Frontal cortex (tissue), 4 donors: Measurements from ENCODE around the gene NAALADL2. TPM values are rescaled to one million over a fixed set of nuclear protein-coding genes. Genes with fewer than 3 reads are reported as not detected.
"Not testable (repeated sequence)": the region's sequence is repeated elsewhere in the genome, so short reads cannot be mapped to it uniquely, and the experiment has no call there.

Source experiments
- DNase-seq, 2 donors: peaks; one replicate each; pipeline ENCODE4 v3.0.0; 2012; ENCODE audit warnings: low spot score in 2 of 2
- FAIRE-seq: peaks from 2 replicates; lab custom pipeline; 2012; peaks lifted over from hg19 to GRCh38; lab: Jason Lieb, UNC
- total RNA-seq: library from RNA; depleted of rRNA; stranded (reverse); fragments of >200 nt; gene quantifications from one replicate; pipeline ENCODE4 v1.2.3, GENCODE V29; 2014
- donor health status: control.
- donor health status: control.
- donor health status: control.

The NAALADL2 gene
- total RNA-seq, 1 donor from 2014 or later, result 4.9 TPM

DNA sequence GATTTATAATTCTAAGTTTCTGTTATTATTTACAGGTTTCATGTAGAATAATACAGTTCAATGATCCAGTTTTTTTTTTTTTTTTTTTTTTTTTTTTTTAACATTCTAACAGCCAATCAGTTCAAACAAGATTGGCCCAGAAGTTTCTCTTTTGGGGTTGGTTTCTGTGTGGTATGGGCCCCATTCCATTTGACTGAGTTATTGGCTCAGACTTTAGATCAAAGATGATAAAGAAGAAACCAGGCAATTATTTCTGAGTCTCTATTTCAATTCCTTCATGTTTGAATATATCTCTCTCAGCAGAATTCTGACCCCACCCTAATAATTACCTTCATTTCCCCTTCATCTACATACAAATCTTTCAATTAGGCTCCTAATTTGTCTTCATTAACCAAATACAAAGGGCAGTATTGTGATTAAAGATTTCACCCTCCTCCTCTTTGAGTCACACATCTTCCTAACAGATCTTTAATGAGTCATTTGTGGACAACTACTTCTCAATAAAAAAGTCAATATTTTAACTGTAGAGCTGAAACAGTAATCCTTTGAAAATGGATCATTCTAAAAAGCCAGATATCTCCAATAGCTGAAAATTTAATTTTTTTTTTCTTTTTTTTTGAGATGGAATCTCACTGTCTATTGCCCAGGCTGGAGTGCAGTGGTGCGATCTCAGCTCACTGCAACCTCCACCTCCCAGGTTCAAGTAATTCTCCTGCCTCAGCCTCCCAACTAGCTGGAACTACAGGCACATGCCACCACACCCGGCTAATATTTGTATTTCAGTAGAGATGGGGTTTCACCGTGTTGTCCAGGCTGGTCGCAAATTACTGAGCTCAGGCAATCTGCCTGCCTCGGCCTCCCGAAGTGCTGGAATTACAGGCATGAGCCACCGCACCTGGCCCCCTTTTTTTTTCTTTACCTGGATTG, 878.8 kb downstream of the NAALADL2 start:
- DNase-seq (no peak), FAIRE-seq (no peak)

DNA sequence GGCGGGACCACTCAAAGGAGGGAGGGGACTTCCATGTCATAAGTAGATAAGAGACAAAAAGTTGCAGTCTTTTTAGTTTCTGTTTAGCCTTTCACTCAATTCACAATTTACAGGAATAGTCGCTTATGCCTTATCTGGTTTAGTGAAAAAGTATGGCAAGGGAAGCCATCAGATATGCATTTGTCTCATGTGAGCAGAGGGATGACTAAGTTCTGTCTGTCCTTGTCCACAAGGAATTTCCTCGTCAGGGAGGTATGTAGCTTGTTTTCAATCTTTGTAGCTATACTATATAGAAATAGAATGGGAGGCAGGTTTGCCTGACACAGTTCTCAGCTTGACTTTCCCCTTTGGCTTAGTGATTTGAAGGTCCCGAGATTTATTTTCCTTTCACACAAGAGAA, 882.8 kb downstream of the NAALADL2 start:
- no peak for FAIRE-seq
- no peak for DNase-seq

DNA sequence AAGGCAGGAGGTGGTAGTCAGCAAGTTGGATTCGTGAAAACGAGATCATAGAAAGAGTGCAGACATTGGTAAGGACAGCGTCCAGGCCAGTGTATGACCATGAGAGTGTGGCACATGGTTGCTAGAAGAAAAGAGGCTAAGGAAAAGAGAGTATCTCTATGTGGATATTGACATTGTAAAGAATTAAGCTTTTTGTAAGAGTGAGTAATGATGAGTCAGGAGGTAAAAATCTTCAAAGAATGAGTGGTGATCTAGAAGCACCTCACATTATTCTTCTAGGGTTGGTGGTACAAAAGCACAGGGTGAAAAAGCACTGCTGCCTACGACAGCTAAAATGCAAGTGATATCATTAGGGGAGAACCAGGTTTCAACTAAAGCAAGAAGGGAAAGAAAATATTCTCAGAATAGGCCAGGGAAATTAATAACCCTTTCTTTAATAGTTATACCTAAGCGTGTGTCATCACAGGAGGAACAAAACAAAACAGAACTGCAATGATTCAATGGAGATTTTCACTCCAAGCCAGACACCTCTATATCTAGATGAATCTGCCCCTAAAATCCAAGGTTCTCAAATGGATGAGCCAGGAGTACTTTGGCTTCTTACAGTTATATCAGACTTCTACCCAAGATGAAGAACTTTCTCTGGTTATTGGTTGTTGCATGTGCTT, 884.7 kb downstream of the NAALADL2 start:
- no peak for DNase-seq
- FAIRE-seq, result no peak

DNA sequence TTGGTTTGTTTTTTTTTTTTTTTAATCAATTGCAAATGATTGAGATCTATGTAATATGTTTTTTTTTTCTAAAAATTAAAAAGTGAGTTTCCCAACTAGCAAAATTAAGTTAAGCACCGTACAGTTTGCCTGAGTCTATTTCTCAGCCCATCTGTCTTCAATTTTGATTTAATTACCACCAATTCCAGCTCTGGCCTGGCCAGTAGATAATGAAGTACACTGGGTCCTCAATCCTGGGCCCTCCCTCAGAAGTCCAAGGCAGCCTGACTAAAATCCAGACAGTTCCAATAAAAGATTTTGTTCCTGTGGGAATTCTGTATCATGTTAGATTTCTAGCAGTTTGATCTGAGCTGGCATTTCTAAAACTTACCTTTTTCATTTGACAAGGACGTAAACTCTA, 887.2 kb downstream of the NAALADL2 start:
- FAIRE-seq, result no peak
- no peak for DNase-seq

DNA sequence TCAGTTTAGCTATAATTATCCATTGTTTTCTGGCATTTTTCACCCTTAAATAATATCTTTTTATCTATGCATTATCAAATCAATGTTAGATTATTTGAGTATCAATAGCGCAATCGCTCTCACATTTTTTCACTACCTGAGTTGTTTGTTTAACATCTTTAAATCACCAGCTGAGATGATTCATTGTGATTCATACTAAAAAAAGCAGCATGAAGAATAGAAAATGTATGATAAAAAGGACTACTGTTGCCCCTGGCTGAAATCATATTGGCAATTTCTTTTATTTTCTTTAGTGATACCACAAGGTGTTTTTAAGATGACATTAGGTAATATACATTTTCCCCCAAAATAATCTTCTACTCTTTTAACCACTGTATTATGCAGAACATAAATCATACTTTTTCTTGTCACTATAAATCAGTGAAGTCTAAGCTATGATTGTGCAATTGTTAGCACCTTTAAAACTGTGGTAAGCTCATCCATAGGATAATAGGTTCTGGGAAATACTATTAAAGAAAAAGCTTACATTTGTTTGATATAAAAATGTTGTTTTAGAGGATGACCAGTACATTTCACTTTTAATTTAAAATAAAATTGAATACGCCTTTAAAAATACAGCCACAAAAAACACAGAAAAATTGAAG, 889.1 kb downstream of the NAALADL2 start:
- DNase-seq, result no peak
- FAIRE-seq, result no peak

DNA sequence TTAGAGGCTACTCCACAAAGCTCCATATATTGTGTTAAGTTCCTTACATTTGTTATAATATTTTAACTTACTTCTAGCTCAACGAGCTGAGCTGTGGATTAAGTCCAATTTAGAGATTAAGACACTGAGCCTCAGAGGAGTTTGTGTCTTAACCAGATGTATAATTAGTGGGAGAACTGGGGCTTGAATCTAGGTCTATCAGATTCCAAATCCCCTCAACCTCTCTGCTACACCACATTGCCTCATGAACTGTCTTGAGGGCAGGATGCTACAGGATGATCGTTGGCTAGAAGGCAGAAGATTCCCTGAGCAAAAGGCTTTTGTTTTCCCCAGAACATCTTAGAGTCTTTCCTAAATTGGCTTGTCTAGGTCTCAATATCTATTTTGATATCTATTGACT, 890.8 kb downstream of the NAALADL2 start:
- FAIRE-seq (no peak), DNase-seq (no peak)

DNA sequence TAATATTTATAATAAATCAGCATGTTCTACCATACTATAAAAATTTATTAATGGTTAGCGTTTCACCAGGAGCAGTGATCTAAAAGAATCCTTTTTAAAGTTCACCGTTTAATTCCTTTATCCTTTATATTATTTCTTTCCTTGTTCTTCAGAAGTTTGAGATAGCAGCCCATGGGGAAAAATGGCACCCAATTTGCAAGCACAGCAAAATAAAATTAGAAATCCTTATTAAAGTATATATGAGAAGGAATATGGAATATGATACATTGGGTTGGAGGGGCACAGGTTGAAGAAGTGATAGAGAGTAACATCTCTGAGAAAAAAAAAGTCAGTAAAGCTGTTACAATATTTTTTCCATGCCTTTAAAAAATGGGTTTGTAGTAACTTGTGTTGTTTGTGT, 892.0 kb downstream of the NAALADL2 start:
- FAIRE-seq (no peak), DNase-seq (no peak)

DNA sequence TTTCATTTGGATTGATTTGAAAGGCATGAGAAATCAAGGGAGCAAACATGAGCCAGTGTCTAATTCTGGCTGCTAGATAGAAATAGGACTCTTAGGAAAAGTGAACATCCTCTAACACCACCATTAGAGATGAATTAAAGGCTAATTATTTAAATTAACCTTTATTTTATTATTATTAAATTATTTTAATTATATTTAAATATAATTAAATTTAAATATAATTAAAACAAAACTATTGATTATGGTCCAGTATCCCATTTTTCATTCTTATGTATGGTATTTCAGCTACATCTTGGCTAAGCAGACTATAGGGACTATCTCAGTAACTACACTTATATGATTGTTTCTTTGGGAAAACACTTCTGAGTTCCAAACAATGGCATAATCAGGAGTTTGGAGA, 904.8 kb downstream of the NAALADL2 start:
- no peak for FAIRE-seq

DNA sequence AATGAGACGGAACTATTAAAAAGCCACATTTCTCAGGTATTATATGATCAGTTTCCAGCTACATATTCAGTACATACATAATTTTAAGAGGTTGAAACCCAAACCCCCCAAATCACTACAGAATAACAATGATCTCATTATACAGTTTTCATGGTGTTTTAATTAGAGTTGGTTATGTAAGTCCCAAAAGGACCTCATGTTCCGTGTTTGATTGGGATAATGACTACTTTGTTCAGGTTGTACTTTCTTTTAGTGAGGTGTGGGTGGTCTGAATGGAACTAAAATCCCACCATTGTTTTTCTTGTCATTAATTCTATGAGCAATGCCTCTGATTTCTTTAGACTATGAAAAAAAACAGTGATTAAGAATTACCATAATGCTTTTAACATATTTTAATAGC, 905.6 kb downstream of the NAALADL2 start:
- no peak for FAIRE-seq
- no peak for DNase-seq

More for the DNA sequence above, 904.8 kb downstream of the NAALADL2 start:
- no peak for DNase-seq

DNA sequence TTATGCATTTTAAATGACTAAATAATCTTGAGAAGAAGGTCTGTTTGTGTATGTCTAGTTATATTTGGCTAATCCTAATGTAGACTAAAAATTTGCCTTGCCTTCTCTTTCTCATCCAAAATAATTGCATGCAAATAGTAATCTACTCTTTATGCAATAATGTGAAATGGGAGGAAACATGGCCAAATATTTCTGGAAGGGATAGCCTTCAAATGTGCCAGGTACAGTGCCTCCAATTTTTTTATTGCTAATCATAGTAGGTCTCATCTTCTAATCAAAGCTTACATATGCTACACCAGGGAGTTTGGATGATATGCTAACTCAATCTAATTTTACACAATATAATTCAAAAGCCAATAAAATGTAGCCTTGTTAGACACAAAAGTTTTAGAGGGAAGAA, 911.3 kb downstream of the NAALADL2 start:
- FAIRE-seq (no peak), DNase-seq (no peak)

DNA sequence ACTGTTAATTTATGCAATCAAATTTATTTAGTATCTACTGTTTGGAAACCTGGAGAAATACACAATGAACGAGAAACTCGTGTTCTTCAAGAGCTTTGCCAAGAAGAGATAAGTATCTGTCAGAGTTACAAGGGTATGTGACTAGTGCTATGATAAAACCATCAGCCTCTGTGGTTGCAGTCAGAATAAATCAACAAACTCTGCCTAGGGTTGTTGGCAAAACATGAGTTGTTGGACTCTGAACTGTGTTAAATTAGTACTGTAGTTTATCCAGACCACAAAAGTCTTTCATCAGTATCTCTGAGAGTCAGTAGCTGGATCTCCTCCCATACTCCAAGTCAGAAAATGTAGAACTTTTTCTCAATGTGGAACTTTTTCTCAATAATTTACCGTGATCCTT, 918.4 kb downstream of the NAALADL2 start:
- DNase-seq (no peak), FAIRE-seq (no peak)

DNA sequence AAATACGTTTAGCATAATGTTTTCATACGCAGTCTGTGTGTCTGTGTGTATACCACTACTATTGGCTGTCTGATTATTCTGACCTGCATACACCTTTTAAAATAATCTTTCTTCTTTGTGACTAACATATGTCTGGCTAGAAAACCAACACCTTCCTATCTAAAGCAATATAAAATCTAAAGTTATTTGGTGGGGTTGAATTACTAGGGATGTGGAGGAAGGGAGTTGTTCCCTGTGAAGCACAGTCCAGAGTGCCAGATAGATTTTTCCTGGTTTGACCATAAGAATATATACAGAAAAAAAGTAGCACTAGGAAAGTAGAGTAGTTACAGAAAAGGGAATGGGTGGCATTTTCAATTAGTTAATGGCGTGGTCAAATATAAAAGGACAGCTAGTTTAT, 918.8 kb downstream of the NAALADL2 start:
- DNase-seq (no peak), FAIRE-seq (no peak)

DNA sequence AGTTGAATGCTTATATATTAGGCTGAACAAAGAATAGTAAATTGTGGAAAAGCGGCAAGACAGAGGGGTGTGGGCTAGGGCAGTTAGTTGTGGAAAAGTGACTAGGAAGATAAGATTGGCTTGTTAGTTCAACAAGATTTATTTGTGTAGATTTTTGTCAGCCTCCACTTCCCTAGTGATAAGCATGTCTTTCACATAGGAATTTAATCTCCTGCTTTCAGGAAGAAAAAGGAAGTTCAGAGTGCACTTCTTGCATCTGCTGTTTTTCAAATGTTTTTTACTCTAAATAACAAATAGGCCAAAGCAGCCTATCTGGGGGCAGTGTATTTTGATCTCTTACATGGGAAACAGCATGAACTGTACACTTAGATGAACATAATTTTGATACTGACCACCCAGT, 919.9 kb downstream of the NAALADL2 start:
- FAIRE-seq, result no peak
- no peak for DNase-seq

DNA sequence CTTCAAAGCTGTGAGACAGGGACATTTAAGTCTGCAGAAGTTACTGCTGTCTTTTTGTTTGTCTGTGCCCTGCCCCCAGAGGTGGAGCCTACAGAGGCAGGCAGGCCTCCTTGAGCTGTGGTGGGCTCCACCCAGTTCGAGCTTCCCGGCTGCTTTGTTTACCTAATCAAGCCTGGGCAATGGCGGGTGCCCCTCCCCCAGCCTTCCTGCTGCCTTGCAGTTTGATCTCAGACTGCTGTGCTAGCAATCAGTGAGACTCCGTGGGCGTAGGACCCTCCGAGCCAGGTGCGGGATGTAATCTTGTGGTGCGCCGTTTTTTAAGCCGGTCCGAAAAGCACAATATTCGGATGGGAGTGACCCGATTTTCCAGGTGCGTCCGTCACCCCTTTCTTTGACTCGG, 928.0 kb downstream of the NAALADL2 start:
- not testable (repeated sequence) for DNase-seq, FAIRE-seq

DNA sequence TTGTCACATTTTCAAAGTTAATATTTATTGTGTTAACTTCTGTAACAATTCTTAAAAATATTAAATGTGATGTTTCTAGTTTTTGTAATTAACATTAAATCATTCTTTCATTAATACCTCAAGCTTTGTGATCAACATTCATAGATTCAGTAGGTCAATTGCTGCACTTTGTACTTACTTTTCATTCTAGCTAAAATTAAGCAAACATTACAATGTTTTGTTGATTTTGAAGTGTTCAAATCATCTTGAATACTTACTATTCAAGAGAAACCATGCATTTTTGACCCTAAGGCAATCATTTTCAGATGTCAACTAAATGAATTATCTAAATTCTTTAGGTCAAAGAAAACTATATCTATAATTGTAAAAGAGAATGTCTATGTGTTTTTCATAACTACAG, 933.1 kb downstream of the NAALADL2 start:
- FAIRE-seq (no peak), DNase-seq (no peak)

DNA sequence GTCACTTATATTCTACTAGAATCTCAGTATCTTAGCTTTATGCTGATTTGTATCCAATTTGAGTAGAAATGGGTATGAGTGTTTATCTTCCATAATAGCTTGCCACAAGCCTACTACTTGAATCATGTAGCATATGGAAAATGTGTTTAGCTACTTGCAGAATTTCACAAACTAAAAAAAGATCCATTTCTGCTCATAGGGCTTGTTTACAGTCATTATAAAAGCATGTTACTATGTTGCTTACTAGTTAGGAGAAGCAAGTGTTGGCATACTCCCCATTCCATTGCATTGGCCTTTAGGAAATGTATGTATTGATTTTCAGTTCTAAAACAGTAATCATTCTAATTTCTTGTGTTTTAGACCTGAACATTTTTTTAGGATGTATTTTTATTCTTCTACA, 939.2 kb downstream of the NAALADL2 start:
- no peak for DNase-seq
- FAIRE-seq, result no peak

DNA sequence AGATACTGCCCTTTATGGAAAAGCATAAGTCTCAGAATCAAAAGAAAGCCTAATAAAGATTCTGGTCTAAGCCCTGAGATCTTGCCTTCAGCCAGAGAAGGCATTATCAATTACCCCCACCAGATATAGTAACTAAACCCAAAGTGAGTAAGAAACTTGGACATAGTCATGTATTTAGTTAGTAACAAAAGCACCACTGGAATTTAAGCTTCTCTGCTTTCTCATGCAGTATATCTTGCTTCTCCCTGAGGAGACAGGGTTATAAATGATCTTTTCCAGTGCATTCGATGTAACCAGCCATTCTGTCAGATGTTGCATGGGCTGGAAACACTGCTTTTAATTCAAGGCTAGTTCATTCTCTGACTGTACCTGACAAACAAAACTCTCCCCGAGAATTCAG, 946.7 kb downstream of the NAALADL2 start:
- FAIRE-seq, result no peak
- DNase-seq, result no peak

DNA sequence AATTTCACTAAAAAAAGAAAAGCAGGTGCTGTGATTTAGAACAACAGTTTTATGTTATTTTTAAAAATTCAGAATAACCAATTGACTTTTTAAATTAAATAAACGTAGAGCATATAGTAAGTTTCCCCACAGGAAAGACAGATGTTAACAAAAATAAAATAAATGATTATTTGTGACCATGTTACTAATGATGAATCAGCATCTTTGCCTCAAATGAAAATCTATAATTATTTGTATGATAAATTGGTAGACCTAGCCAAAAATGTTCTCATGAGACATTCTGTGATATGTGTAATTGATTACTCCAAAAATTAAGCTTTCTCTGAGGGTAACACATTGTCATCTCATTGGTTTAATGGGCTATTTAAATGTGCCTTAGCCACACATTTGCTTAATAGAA, 948.0 kb downstream of the NAALADL2 start:
- DNase-seq, result no peak
- FAIRE-seq, result no peak

DNA sequence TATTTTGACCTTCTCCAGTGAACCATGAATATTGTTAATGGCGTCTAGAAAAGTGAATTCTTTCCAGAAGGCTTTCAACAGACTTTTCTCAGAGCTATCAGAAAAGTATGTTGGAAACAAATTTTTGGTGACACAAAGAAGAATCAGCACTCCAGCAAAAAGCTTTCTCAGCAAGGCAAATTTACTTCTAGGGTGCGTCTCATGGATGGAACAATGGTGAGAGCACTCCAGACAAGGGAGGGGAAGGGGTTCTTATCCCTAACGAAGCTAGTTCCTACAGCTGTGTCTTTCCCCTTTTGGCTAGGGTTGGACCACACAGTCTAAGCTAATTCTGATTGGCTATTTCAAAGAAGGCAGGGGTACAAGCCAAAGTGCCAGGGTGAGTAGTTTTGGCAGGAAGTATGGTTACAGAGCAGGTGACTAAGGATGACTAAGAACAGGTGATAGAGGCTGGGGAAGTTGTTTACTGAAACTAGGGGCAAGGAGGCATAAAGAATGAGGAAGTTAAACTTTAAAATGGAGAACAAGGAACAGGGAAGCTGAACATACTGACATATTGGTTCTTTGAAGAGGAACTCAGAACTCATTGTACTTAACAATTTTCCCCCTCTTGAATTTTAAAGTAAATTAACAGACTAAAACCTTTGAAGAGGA, 959.8 kb downstream of the NAALADL2 start:
- FAIRE-seq (no peak), DNase-seq (no peak)

DNA sequence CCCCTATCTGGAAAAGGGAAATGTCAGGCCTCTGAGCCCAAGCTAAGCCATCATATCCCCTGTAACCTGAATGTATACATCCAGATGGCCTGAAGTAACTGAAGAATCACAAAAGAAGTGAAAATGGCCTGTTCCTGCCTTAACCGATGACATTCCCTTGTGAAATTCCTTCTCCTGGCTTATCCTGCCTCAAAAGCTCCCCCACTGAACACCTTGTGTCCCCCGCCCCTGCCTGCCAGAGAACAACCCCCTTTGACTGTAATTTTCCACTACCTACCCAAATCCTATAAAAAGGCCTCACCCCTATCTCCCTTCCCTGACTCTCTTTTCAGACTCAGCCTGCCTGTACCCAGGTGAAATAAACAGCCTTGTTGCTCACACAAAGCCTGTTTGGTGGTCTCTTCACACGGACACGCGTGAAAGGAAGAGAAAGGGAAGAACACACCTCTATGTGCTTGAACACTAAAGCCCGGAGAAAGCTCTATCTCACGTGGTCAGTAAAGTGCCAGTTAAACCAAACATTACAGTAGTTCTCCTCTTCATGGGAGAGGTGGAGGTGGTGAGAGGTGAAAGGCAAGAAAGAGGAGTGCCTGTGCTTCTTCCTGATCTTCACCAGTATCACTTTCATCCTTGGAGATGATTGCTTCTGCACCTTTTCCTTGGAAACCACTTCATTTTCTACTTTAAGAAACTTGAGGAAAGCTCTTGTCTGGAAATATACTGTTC, 963.8 kb downstream of the NAALADL2 start:
- not testable (repeated sequence) for FAIRE-seq, DNase-seq
